Measurements from ENCODE around the gene TP53. TPM values are rescaled to one million over a fixed set of nuclear protein-coding genes. Genes with fewer than 3 reads are reported as not detected.
A peak's percentile ranks its signal among the peaks of the same experiment; 100 is the strongest.

Gene TP53
- total RNA-seq, 2 donors from 2014 or later, result 52.3 to 65.0 TPM

DNA sequence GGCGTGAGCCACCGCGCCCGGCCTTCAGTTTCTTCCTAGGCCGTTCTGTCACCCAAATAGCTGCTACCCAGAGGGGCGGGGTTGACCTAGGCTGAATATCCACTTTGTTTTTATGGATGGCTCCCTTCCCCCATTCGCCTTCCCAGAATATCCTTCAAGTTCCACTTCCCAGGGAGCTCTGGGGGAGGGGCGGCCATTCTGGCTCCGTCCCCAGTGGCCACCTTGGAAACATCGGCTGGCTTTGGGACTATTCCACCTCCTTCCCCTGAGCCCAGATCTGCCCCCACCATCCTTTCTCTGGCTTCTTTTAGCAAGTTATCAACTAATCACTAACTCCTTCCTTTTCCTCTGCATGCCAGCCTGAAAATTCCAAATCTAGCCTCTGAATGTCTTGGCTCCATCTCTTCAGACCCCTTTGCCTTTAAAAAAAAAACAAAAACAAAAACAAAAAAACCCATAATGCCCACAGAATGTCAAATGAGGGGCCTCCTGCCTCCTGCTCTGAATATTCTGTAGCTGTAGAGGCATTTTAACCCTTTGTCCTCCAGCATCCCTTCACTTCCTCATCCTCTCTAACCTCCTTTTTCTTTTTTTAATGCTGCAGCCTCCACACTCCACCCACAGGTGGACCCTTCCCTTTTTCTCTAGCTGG lies 30.2 kb downstream of the TP53 start:
- WGBS, result 50% methylated on average over 10 of the region's 10 CpGs
- H3K4me1 ChIP-seq (replicated peaks), result no peaks in the 10 kb centered on the region
- DNase-seq (ENCODE audit: low spot score), result no peak
- TF ChIP-seq POLR2AphosphoS5 (IDR thresholded peaks at IDR 0.05), result no peak
- TF ChIP-seq, protein P1, sequence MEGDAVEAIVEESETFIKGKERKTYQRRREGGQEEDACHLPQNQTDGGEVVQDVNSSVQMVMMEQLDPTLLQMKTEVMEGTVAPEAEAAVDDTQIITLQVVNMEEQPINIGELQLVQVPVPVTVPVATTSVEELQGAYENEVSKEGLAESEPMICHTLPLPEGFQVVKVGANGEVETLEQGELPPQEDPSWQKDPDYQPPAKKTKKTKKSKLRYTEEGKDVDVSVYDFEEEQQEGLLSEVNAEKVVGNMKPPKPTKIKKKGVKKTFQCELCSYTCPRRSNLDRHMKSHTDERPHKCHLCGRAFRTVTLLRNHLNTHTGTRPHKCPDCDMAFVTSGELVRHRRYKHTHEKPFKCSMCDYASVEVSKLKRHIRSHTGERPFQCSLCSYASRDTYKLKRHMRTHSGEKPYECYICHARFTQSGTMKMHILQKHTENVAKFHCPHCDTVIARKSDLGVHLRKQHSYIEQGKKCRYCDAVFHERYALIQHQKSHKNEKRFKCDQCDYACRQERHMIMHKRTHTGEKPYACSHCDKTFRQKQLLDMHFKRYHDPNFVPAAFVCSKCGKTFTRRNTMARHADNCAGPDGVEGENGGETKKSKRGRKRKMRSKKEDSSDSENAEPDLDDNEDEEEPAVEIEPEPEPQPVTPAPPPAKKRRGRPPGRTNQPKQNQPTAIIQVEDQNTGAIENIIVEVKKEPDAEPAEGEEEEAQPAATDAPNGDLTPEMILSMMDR (IDR thresholded peaks at IDR 0.05), result no peak
- TF ChIP-seq POLR2A (IDR thresholded peaks at IDR 0.05), result no peak
- H3K9me3 ChIP-seq, result no peaks in the 10 kb centered on the region
- H3K4me3 ChIP-seq, result no peak overlapping the region
- no peaks in the 10 kb centered on the region for H3K36me3 ChIP-seq
- no peak overlapping the region for H3K27ac ChIP-seq
- H3K27me3 ChIP-seq (replicated peaks; ENCODE audit: insufficient read depth), result no peaks in the 10 kb centered on the region
- intact Hi-C loops (cut with DNase I), result no loop called here

DNA sequence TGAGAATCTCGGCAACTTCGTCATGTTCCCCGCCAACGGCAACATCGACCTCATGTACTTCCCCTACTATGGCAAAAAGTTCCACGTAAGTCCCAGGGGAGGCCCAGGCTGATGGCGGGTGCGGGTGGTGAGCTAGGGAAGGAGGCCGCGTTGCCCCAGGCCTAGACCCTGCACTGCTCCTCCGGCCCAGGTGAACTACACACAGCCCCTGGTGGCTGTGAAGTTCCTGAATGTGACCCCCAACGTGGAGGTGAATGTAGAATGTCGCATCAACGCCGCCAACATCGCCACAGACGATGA lies 31.8 kb downstream of the TP53 start:
- DNase-seq (ENCODE audit: low spot score), result no peak
- Histone ChIP-seq H3K4me1 (replicated peaks) (no peaks in the 10 kb centered on the region), H3K4me3 (no peak overlapping the region), H3K27ac (no peak overlapping the region), H3K27me3 (replicated peaks; ENCODE audit: insufficient read depth) (no peaks in the 10 kb centered on the region), H3K36me3 (no peaks in the 10 kb centered on the region), H3K9me3 (no peaks in the 10 kb centered on the region)
- 94% methylated on average over 17 of the region's 17 CpGs for WGBS
- intact Hi-C loops (cut with DNase I), result no loop called here
- TF ChIP-seq POLR2AphosphoS5 (IDR thresholded peaks at IDR 0.05) (no peak), POLR2A (IDR thresholded peaks at IDR 0.05) (no peak)
- TF ChIP-seq, protein P1 (IDR thresholded peaks at IDR 0.05), result no peak

DNA sequence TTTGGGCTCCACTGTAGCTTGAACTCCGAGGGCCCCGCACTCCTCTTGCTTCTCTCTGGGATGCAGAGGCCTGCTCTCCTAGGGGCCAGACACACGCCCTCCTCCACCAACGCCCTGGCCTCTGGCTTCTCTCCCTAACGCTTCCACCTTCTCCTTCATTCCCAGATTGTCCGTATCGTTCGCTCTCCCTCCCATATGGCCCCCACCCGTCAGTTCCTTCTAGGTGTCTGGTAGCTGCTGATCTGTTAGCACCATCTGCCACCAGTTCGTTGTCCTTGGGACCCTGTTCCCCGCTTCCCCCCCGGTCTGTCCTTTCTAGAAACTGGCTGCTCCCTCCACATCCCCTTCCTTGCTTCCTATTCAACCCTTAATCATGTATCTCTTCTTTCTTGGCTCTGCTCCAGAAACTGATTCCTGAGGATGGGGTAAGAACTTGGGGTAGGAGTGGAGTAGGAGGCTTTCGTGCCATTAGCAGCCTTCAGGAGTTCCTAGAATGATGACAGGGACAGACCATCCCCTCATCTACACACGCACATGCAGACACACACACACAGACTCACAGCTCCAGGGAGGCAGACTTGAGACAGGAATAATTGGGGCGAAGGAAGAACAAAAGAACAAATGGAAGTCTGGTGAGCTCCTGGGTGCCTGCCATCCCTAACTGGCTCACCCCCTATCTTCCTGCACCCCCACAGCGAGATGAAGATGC lies 32.3 kb downstream of the TP53 start:
- DNase-seq (ENCODE audit: low spot score), result no peak
- no peak for TF ChIP-seq POLR2A (IDR thresholded peaks at IDR 0.05)
- H3K9me3 ChIP-seq, result no peaks in the 10 kb centered on the region
- H3K4me3 ChIP-seq, result no peak overlapping the region
- no peaks in the 10 kb centered on the region for H3K36me3 ChIP-seq
- H3K27me3 ChIP-seq (replicated peaks; ENCODE audit: insufficient read depth), result no peaks in the 10 kb centered on the region
- 73% methylated on average over 16 of the region's 16 CpGs for WGBS
- H3K27ac ChIP-seq, result no peak overlapping the region
- intact Hi-C loops (cut with DNase I), result no loop called here
- H3K4me1 ChIP-seq (replicated peaks), result no peaks in the 10 kb centered on the region

DNA sequence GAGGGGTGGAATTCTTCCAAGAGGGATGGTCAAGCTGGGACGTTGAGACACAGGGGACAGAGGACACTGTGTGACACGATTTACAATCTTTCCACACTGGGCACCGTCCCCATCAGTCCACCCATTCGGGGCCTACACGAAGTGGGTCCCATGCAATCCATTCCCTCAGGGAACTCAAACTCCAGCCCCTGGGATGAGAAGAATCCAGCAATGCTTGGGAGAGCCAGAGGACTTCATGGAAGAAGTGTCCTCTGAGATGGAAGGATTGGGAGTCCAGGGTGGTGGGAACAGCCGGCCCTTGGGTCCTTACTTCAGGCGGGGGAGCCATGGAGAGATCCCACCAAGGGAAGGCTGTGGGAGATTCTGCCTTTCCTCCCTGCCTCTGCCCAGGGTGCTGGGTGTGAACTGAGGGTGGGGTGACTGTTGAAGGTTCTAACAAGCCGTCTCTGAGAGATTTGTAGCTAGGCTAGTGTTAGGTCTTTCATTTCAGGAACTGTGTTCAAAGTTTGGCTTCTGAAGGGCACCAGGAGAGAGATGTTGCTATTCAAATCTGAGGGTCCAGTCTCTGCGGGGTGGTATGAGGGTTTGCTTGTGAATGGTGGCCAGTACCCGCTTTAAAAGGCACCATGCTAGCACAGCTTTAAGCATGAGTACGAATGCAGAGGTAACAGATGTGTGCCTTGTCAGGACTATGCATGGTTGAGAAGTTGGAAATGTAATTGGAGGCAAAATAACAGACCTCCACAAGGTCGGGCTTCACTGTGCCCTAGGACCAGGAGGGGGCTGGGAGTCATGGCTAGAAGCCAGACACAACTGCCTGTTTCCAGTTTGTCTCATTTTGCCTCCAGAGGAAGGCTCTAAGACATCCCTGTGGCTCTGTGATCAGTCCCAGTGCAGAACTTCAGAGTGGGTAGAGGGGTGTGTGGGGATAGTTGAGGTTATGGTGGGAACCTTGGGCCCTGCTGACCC lies 34.6 kb downstream of the TP53 start:
- no peak overlapping the region for H3K4me3 ChIP-seq
- no peak for DNase-seq (ENCODE audit: low spot score)
- TF ChIP-seq, protein P1 (IDR thresholded peaks at IDR 0.05), result no peak
- no peak for TF ChIP-seq POLR2A (IDR thresholded peaks at IDR 0.05)
- no peak for TF ChIP-seq POLR2AphosphoS5 (IDR thresholded peaks at IDR 0.05)
- 53% methylated on average over 12 of the region's 12 CpGs for WGBS
- no peaks in the 10 kb centered on the region for H3K27me3 ChIP-seq (replicated peaks; ENCODE audit: insufficient read depth)
- H3K36me3 ChIP-seq, result no peaks in the 10 kb centered on the region
- no peak overlapping the region for H3K27ac ChIP-seq
- H3K4me1 ChIP-seq (replicated peaks), result no peaks in the 10 kb centered on the region
- no peaks in the 10 kb centered on the region for H3K9me3 ChIP-seq
- intact Hi-C loops (cut with DNase I), result no loop called here

DNA sequence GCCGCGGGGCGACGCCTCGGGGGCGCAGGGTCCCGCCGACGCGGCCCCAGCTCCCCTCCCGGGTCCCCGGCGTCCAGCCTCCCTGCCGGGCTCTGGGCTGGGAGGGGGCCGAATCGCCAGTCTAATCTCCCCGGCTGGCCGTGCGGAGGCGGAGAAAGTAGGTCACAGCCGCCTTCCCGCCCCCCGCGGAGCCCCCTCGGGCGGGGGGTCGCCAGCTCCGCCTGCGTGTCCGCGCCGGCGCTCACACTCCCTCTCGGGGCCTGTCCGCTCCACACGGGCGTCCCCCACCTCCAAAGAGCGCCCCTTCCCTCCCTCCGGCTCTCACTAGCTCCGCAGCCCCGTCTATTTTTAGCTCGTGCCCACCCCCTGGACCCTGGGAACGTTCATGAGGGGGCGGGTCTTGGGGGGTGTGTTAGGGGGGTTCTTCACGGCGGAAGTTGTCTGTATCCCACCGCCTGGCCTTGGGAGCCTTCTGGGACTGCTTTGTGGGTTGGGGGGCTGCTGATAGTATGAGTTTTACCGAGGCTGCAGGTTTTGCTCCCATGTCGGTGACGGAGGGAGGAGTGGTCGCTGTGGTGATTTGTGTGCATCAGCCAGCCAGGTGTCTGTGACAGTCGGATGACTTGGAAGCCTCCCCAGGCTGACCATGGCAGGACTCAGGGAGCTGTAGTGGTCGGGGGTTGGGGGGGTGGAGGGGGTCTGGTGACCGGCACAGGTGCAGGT lies 35.5 kb downstream of the TP53 start:
- no peak for DNase-seq (ENCODE audit: low spot score)
- peak overlapping the region; percentile 35 to 42 for H3K4me3 ChIP-seq
- H3K9me3 ChIP-seq, result no peaks in the 10 kb centered on the region
- no peaks in the 10 kb centered on the region for H3K4me1 ChIP-seq (replicated peaks)
- WGBS, result 7% methylated on average over 26 of the region's 54 CpGs
- H3K27me3 ChIP-seq (replicated peaks; ENCODE audit: insufficient read depth), result no peaks in the 10 kb centered on the region
- intact Hi-C loops (cut with DNase I), result no loop called here
- no peaks in the 10 kb centered on the region for H3K36me3 ChIP-seq
- TF ChIP-seq, protein P1 (IDR thresholded peaks at IDR 0.05), result no peak
- TF ChIP-seq POLR2A (IDR thresholded peaks at IDR 0.05), result no peak
- no peak for TF ChIP-seq POLR2AphosphoS5 (IDR thresholded peaks at IDR 0.05)
- peak overlapping the region in 1 of 2 donors; percentile 13 for H3K27ac ChIP-seq
